PC-9 (cell line): ENCODE results near the gene ME2.

Source experiments
- CTCF ChIP-seq: fragments of 200-600 bp; sonication (generic); conservative IDR thresholded peaks from 2 replicates; pipeline ENCODE4 v1.6.1; 2017; ENCODE audit warnings: mixed run types, antibody characterized with exemption, mild to moderate bottlenecking, moderate library complexity
- EZH2 ChIP-seq: fragments of 200-600 bp; sonication (generic); IDR thresholded peaks from 2 replicates; pipeline ENCODE4 v1.8.0; 2017; ENCODE audit warnings: antibody characterized with exemption, low read depth

- no peak for TF ChIP-seq CTCF
- no peak for TF ChIP-seq EZH2
Measured at GRCh38 chr18:50844554-50844953, 34.4 kb upstream of the ME2 start.
